Body of pancreas (tissue), 4 donors: ENCODE data around the gene KLHL29. TPM values are rescaled to one million over a fixed set of nuclear protein-coding genes. Genes with fewer than 3 reads are reported as not detected.

Experiments
- ATAC-seq: fragments of 150-250 bp; one replicate; pipeline ENCODE4 v1.9.1; 2016
- DNase-seq, 4 donors: peaks; one replicate each; pipeline ENCODE4 v3.0.0-alpha.2; 2019
- H3K27ac ChIP-seq, 4 donors: fragments of 200-600 bp; sonication (generic); 1 replicate in 3 of 4; 2 replicates in 1 of 4; pipeline versions ENCODE4 v1.5.1 to v1.6.1; 2016 to 2019; ENCODE audit warnings: mild to moderate bottlenecking in 1 of 4, mixed read lengths in 1 of 4, moderate library complexity in 1 of 4
- H3K27me3 ChIP-seq, 2 donors: fragments of 200-600 bp; sonication (generic); one replicate each; pipeline ENCODE4 v1.6.0; 2016; ENCODE audit warnings: mild to moderate bottlenecking in 1 of 2
- H3K36me3 ChIP-seq, 2 donors: fragments of 200-600 bp; sonication (generic); replicated peaks in 1 of 2; 2 replicates each; pipeline ENCODE4 v1.5.1; 2016; ENCODE audit warnings: low read depth in 2 of 2; ENCODE audit not compliant: insufficient read depth in 1 of 2
- H3K4me1 ChIP-seq: fragments of 200-600 bp; sonication (generic); one replicate; pipeline ENCODE4 v1.6.0; 2016
- H3K4me3 ChIP-seq, 2 donors: fragments of 200-600 bp; sonication (generic); 1 replicate in 1 of 2; 2 replicates in 1 of 2; pipeline ENCODE4 v1.5.1; 2016 to 2019
- H3K9me3 ChIP-seq, 3 donors: fragments of 200-600 bp; sonication (generic); 1 replicate in 2 of 3; 2 replicates in 1 of 3; pipeline ENCODE4 v1.5.1; 2016
- POLR2A ChIP-seq, 3 donors: fragments of 450-650 bp; IDR thresholded peaks; one replicate each; pipeline ENCODE4 v1.6.1; 2016; ENCODE audit warnings: antibody characterized with exemption in 3 of 3, mild to moderate bottlenecking in 2 of 3
- WGBS, 2 donors: methylation state at CpG; one replicate each; pipeline ENCODE4 v1.1.5; 2017; 5-methylcytosine and 5-hydroxymethylcytosine counted together
- intact Hi-C: fragments of 100-400 bp; cut with DNase I; formaldehyde crosslinking; loops from one replicate; pipeline ENCODE4 v1.15.1; 2023
- total RNA-seq, 2 donors: library from RNA; depleted of rRNA; stranded (reverse); fragments of >200 nt; gene quantifications; one replicate each; pipeline ENCODE4 v1.1.0, GENCODE V29; 2016
- TF ChIP-seq, protein P1 (sequence below), 7 experiments: fragments of 450-650 bp in 4 of 7; fragments of 200-600 bp in 3 of 7; sonication (generic) in 3 of 7; IDR thresholded peaks; one replicate each; pipeline ENCODE4 v1.5.1; 2016 to 2019; ENCODE audit warnings: antibody characterized with exemption in 7 of 7

The KLHL29 gene
- total RNA-seq, 2 donors from 2014 or later: 4.0 to 4.4 TPM

DNA sequence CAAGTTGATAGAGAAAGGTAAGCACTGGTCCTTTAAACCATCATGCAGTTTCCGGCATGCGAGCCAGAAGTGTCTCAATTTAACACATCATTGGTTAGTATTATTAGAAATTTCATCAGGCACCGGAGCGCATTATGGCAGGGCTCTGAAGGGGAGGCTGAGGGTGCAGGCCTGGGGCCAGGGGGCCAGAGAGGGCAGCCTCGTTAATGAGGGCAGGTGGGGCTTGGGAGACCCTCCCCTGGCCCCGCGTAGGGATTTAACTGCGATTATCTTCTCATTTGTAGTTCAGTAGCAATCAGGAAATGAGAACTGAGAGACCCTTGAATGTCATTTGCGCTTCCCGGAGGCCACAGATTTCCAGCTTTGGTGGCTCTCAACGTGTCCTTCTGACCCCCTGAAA is 246.4 kb downstream of the KLHL29 start:
- no peak for TF ChIP-seq POLR2A (IDR thresholded peaks at IDR 0.05)
- TF ChIP-seq, protein P1, sequence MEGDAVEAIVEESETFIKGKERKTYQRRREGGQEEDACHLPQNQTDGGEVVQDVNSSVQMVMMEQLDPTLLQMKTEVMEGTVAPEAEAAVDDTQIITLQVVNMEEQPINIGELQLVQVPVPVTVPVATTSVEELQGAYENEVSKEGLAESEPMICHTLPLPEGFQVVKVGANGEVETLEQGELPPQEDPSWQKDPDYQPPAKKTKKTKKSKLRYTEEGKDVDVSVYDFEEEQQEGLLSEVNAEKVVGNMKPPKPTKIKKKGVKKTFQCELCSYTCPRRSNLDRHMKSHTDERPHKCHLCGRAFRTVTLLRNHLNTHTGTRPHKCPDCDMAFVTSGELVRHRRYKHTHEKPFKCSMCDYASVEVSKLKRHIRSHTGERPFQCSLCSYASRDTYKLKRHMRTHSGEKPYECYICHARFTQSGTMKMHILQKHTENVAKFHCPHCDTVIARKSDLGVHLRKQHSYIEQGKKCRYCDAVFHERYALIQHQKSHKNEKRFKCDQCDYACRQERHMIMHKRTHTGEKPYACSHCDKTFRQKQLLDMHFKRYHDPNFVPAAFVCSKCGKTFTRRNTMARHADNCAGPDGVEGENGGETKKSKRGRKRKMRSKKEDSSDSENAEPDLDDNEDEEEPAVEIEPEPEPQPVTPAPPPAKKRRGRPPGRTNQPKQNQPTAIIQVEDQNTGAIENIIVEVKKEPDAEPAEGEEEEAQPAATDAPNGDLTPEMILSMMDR (IDR thresholded peaks at IDR 0.05): no peak
- no peaks in the 10 kb centered on the region for H3K4me1 ChIP-seq
- WGBS, 2 donors: 70 to 81% methylated on average over 9 to 11 of the region's 11 CpGs
- DNase-seq: no peak
- H3K4me3 ChIP-seq: no peak overlapping the region
- no peak for ATAC-seq
- intact Hi-C loops: no loop called here
- no peaks in the 10 kb centered on the region for H3K9me3 ChIP-seq
- no peaks in the 10 kb centered on the region for H3K36me3 ChIP-seq
- no peaks in the 10 kb centered on the region for H3K27me3 ChIP-seq
- H3K27ac ChIP-seq: no peak overlapping the region

DNA sequence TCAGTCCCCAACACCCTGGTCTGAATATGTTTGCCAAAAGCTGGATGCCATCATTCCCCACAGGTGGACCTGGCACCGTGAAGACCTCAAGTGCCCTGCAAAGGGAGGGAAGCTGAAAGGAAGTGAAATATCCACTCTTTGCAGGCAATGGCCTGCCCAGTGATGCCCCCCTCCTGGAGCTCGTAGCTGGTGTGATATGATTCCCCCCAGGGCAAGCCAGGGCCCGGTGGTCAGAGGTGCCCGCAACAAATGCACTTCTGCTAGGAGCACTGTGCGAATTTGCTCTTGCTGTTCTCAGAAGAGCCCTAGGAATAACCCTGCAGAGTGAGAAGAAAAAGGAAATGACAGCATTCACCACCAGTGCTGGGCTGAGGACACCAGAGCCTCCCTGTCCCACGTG is 247.4 kb downstream of the KLHL29 start:
- H3K27ac ChIP-seq: no peak overlapping the region
- no peak for ATAC-seq
- H3K9me3 ChIP-seq: no peaks in the 10 kb centered on the region
- WGBS, 2 donors: 48 to 51% methylated on average over 2 to 6 of the region's 6 CpGs
- no peak overlapping the region for H3K4me3 ChIP-seq
- intact Hi-C loops: no loop called here
- H3K4me1 ChIP-seq: no peaks in the 10 kb centered on the region
- H3K27me3 ChIP-seq: no peaks in the 10 kb centered on the region
- H3K36me3 ChIP-seq: no peaks in the 10 kb centered on the region
- DNase-seq: no peak
- TF ChIP-seq POLR2A (IDR thresholded peaks at IDR 0.05): no peak
- TF ChIP-seq, protein P1 (IDR thresholded peaks at IDR 0.05): no peak

DNA sequence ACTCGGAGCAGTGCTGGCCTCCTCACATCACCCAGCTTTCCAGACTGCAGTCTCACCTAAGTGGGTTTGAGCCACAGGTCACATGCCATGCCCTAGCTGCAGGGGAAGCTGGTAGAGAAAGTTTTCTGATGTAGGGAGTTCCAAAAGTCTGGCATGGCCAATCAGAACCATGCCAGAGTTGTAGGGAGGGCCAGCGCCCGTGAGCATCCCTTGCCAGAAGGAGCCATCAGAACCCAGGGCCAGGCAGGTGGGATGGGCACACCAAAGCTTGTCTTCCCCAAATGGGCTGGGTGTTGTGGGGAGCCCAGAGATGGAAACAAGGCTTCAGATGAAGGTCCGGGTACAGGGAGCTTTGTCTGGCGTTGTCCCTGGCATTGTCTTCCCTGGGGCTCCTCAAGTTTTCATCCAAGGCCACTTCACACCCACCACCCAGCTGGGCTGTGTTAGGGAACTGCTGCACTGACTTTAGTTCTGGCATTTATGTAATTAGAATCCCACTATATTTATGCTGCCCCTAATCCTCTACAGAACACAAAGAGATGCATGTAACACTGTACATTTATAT is 247.9 kb downstream of the KLHL29 start:
- DNase-seq: no peak
- 82 to 83% methylated on average over 5 of the region's 5 CpGs for WGBS, 2 donors

GRCh38 chr2:23633966-23634365 is 249.0 kb downstream of the KLHL29 start:
- Histone ChIP-seq H3K36me3 (no peaks in the 10 kb centered on the region), H3K27me3 (no peaks in the 10 kb centered on the region), H3K4me1 (no peaks in the 10 kb centered on the region), H3K4me3 (no peak overlapping the region), H3K9me3 (no peaks in the 10 kb centered on the region), H3K27ac (no peak overlapping the region)
- 66 to 83% methylated on average over 4 to 6 of the region's 8 CpGs for WGBS, 2 donors
- intact Hi-C loops: no loop called here
- DNase-seq (no peak), ATAC-seq (no peak)
- TF ChIP-seq, protein P1 (IDR thresholded peaks at IDR 0.05): no peak
- no peak for TF ChIP-seq POLR2A (IDR thresholded peaks at IDR 0.05)

More for the DNA sequence above, 247.9 kb downstream of the KLHL29 start:
- Histone ChIP-seq H3K36me3 (no peaks in the 10 kb centered on the region), H3K27me3 (no peaks in the 10 kb centered on the region), H3K4me1 (no peaks in the 10 kb centered on the region), H3K27ac (no peak overlapping the region), H3K9me3 (no peaks in the 10 kb centered on the region), H3K4me3 (no peak overlapping the region)
- intact Hi-C loops: no loop called here
- ATAC-seq: no peak
- no peak for TF ChIP-seq POLR2A (IDR thresholded peaks at IDR 0.05)
- TF ChIP-seq, protein P1 (IDR thresholded peaks at IDR 0.05): no peak
